SK-N-SH (cell line): ENCODE data around the gene C1orf52. TPM values are rescaled to one million over a fixed set of nuclear protein-coding genes. Genes with fewer than 3 reads are reported as not detected.

Experiments
- CTCF ChIA-PET: fragments of 300-600, 350-600 bp; formaldehyde crosslinking; extraction: SDS; loops from one replicate; lab custom pipeline; 2021; lab: Yijun Ruan, JAX
- POLR2A ChIA-PET: fragments of 350-600 bp; sonication (Branson Sonifier 250); formaldehyde crosslinking; extraction: SDS; loops from one replicate; lab custom pipeline; 2020; ENCODE audit warnings: antibody characterized with exemption, inconsistent platforms; lab: Yijun Ruan, JAX
- DNase-seq: peaks from one replicate; pipeline ENCODE4 v3.0.0; 2012
- H2AFZ ChIP-seq: fragments of 200-600 bp; sonication (generic); 2 replicates; pipeline ENCODE4 v1.8.1; 2016; ENCODE audit warnings: antibody characterized with exemption, mild to moderate bottlenecking, low read depth
- H3F3A ChIP-seq: fragments of 200-600 bp; sonication (generic); replicated peaks from 2 replicates; pipeline ENCODE3; 2016; ENCODE audit warnings: antibody characterized with exemption, mild to moderate bottlenecking; ENCODE audit not compliant: insufficient read depth
- H3K27ac ChIP-seq, 2 experiments: fragments of 200-500 bp in 1 of 2; fragments of 200-600 bp in 1 of 2; sonication (Bioruptor generic) in 1 of 2; sonication (generic), shearing (Covaris generic) in 1 of 2; 2 replicates each; pipeline versions ENCODE4 v1.5.1 to v1.6.1; 2014 to 2016; ENCODE audit warnings: low read depth in 2 of 2, inconsistent platforms in 1 of 2, low read length in 1 of 2, mild to moderate bottlenecking in 1 of 2, mixed read lengths in 1 of 2
- H3K27me3 ChIP-seq: fragments of 200-600 bp; sonication (generic), shearing (Covaris generic); 2 replicates; pipeline ENCODE4 v1.6.1; 2016; ENCODE audit warnings: mixed run types; ENCODE audit not compliant: insufficient read depth
- H3K36me3 ChIP-seq, 2 experiments: fragments of 200-500 bp in 1 of 2; fragments of 200-600 bp in 1 of 2; sonication (Bioruptor generic) in 1 of 2; sonication (generic) in 1 of 2; replicated peaks in 1 of 2; 2 replicates each; pipeline versions ENCODE3 to v1.5.1; 2014 to 2016; ENCODE audit warnings: low read length in 1 of 2, mild to moderate bottlenecking in 1 of 2; ENCODE audit not compliant: insufficient read depth in 2 of 2, control insufficient read depth in 1 of 2
- H3K4me1 ChIP-seq, 2 experiments: fragments of 200-500 bp in 1 of 2; fragments of 200-600 bp in 1 of 2; sonication (Bioruptor generic) in 1 of 2; sonication (generic), shearing (Covaris generic) in 1 of 2; 2 replicates each; pipeline versions ENCODE4 v1.5.1 to v1.6.1; 2014 to 2016; ENCODE audit warnings: low read depth in 1 of 2, low read length in 1 of 2, mixed run types in 1 of 2; ENCODE audit not compliant: insufficient read depth in 2 of 2, control insufficient read depth in 1 of 2
- H3K4me2 ChIP-seq: fragments of 200-600 bp; sonication (generic), shearing (Covaris generic); 2 replicates; pipeline ENCODE4 v1.6.1; 2017; ENCODE audit warnings: mixed run types
- H3K4me3 ChIP-seq, 2 experiments: fragments of 200-500 bp in 1 of 2; fragments of 200-600 bp in 1 of 2; sonication (Bioruptor generic) in 1 of 2; sonication (generic), shearing (Covaris generic) in 1 of 2; 2 replicates each; pipeline versions ENCODE4 v1.5.1 to v1.8.1; 2014 to 2016; ENCODE audit warnings: low read depth in 2 of 2, inconsistent platforms in 1 of 2, low read length in 1 of 2, mild to moderate bottlenecking in 1 of 2, mixed read lengths in 1 of 2, moderate library complexity in 1 of 2
- H3K79me2 ChIP-seq: fragments of 200-600 bp; sonication (generic); 2 replicates; pipeline ENCODE4 v1.8.1; 2017; ENCODE audit warnings: mild to moderate bottlenecking; ENCODE audit not compliant: insufficient read depth
- H3K9ac ChIP-seq: fragments of 200-600 bp; sonication (generic); 2 replicates; pipeline ENCODE4 v1.6.1; 2017; ENCODE audit warnings: mixed run types
- H3K9me2 ChIP-seq: fragments of 200-600 bp; sonication (generic); 2 replicates; pipeline ENCODE4 v1.6.1; 2017; ENCODE audit warnings: mixed run types
- H3K9me3 ChIP-seq: fragments of 200-600 bp; sonication (generic); 2 replicates; pipeline ENCODE4 v1.6.1; 2017; ENCODE audit warnings: mixed run types, mild to moderate bottlenecking, moderate library complexity
- H4K20me1 ChIP-seq: fragments of 200-600 bp; sonication (generic); 2 replicates; pipeline ENCODE4 v1.6.1; 2017; ENCODE audit warnings: mild to moderate bottlenecking, mixed run types; ENCODE audit not compliant: insufficient read depth
- CHD2 ChIP-seq: fragments of 150-350 bp; IDR thresholded peaks from 2 replicates; pipeline ENCODE4 v1.6.1; 2018; ENCODE audit warnings: low read length; ENCODE audit not compliant: partially characterized antibody
- ELF1 ChIP-seq: IDR thresholded peaks from 2 replicates; pipeline ENCODE4 v1.4.0; 2012
- EZH2phosphoT487 ChIP-seq: fragments of 200-600 bp; sonication (generic); IDR thresholded peaks from 2 replicates; pipeline ENCODE4 v1.6.1; 2017; ENCODE audit warnings: low read depth, mixed run types, mild to moderate bottlenecking, antibody characterized with exemption, moderate library complexity, borderline replicate concordance
- FOSL2 ChIP-seq: IDR thresholded peaks from 2 replicates; pipeline ENCODE4 v1.4.0; 2012; ENCODE audit warnings: low read depth, mild to moderate bottlenecking, moderate library complexity, borderline replicate concordance
- GABPA ChIP-seq: IDR thresholded peaks from 2 replicates; pipeline ENCODE4 v1.4.0; 2012; ENCODE audit warnings: low read depth, mild to moderate bottlenecking
- JUND ChIP-seq: IDR thresholded peaks from 2 replicates; pipeline ENCODE4 v1.4.0; 2012
- MEF2A ChIP-seq: IDR thresholded peaks from 2 replicates; pipeline ENCODE4 v1.4.0; 2012; ENCODE audit warnings: low read depth, borderline replicate concordance
- MXI1 ChIP-seq: IDR thresholded peaks from 2 replicates; pipeline ENCODE4 v1.6.1; 2012; ENCODE audit warnings: mild to moderate bottlenecking, low read depth, low read length, improper control_type of control experiment
- NFIC ChIP-seq: IDR thresholded peaks from 2 replicates; pipeline ENCODE4 v1.4.0; 2012; ENCODE audit warnings: borderline replicate concordance
- PBX3 ChIP-seq: IDR thresholded peaks from 2 replicates; pipeline ENCODE4; 2012
- RFX5 ChIP-seq: IDR thresholded peaks from 2 replicates; pipeline ENCODE4 v1.6.1; 2012; ENCODE audit warnings: mild to moderate bottlenecking, improper control_type of control experiment, low read length
- TCF12 ChIP-seq: IDR thresholded peaks from 2 replicates; pipeline ENCODE4 v1.4.0; 2012
- TEAD4 ChIP-seq: IDR thresholded peaks from 2 replicates; pipeline ENCODE4 v1.4.0; 2012; ENCODE audit warnings: mild to moderate bottlenecking, borderline replicate concordance; ENCODE audit not compliant: insufficient read depth
- YY1 ChIP-seq: IDR thresholded peaks from 2 replicates; pipeline ENCODE4 v1.4.0; 2012; ENCODE audit warnings: low read depth, mild to moderate bottlenecking
- ZBTB33 ChIP-seq: IDR thresholded peaks from 2 replicates; pipeline ENCODE4 v1.4.0; 2012; ENCODE audit warnings: low read depth, borderline replicate concordance
- WGBS: methylation state at CpG from one replicate; pipeline ENCODE4 v1.1.6; 2017; ENCODE audit warnings: low lambda C conversion rate; 5-methylcytosine and 5-hydroxymethylcytosine counted together
- polyA plus RNA-seq, 3 experiments: library from polyadenylated mRNA; depleted of rRNA; stranded (reverse); fragments of >200 nt; gene quantifications; 2 replicates each; pipeline ENCODE4 v1.2.3, GENCODE V29; 2012
- TF ChIP-seq, protein P1 (sequence below): IDR thresholded peaks from 2 replicates; pipeline ENCODE4 v1.4.0; 2012; ENCODE audit warnings: low read depth, borderline replicate concordance
- TF ChIP-seq, protein P2 (sequence below): IDR thresholded peaks from 2 replicates; pipeline ENCODE4 v1.4.0; 2012; ENCODE audit warnings: low read depth

Gene C1orf52
- polyA plus RNA-seq, 1 of the 3 experiments (the other 2 are of a cell fraction) = 23.4 TPM

DNA sequence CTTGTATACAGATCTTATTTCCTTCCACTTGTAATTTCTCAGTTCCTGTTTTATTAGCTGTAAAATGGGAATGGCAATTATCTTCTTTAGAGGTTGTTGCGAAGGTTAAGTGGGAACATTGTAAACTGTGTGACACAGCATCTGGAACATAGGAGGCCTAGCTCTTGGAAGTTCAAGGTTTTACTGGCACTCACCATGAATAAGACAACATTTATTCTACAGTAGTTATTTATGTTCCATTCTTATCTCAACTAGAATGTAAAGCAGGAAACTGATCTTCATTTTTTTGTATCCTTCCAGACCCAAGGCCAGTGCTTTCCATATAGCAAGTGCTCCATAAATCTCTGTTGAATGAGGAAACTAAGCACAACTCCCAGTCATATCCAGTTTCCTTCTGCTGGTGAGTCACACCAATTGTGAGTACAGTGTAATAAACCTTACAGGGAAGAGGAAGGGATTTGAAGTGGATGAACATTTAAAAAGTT lies 15.5 kb upstream of the C1orf52 start:
- Histone ChIP-seq H3K27me3 (no peaks in the 10 kb centered on the region), H3K36me3 (peaks cover 16 to 35% of the 10 kb centered on the region in 2 experiments), H3K4me2 (peak overlapping the region; percentile 93), H3F3A (peaks cover 32% of the 10 kb centered on the region), H4K20me1 (peaks cover 42% of the 10 kb centered on the region), H3K9me3 (no peaks in the 10 kb centered on the region), H3K27ac (peak overlapping the region in 1 of 2 experiments; percentile 91; a peak in 2 of 4 replicates), H3K79me2 (peaks cover 63% of the 10 kb centered on the region), H3K9me2 (no peaks in the 10 kb centered on the region), H3K4me3 (peak overlapping the region; percentile 96 to 97; a peak in 3 of 4 replicates), H2AFZ (no peak overlapping the region), H3K9ac (peak overlapping the region; percentile 95), H3K4me1 (peaks cover 22 to 28% of the 10 kb centered on the region in 2 experiments)
- CTCF ChIA-PET = interaction anchor here (1.0 to 3.0 kb wide), 3 partner anchors 8 to 33 kb away, joined by 4 to 21 read pairs (median 14); partner anchors contain the start of gene C1orf52
- no peak for TF ChIP-seq MEF2A
- TF ChIP-seq JUND = peak; percentile 79
- TF ChIP-seq, protein P1, sequence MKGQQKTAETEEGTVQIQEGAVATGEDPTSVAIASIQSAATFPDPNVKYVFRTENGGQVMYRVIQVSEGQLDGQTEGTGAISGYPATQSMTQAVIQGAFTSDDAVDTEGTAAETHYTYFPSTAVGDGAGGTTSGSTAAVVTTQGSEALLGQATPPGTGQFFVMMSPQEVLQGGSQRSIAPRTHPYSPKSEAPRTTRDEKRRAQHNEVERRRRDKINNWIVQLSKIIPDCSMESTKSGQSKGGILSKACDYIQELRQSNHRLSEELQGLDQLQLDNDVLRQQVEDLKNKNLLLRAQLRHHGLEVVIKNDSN = no peak
- peak; percentile 22; the same call in 1 of the 2 replicates for TF ChIP-seq TCF12
- TF ChIP-seq, protein P2, sequence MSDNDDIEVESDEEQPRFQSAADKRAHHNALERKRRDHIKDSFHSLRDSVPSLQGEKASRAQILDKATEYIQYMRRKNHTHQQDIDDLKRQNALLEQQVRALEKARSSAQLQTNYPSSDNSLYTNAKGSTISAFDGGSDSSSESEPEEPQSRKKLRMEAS = 0 out of 2 replicates have a peak, but pooled peaks have one; percentile 11
- no peak for TF ChIP-seq YY1
- TF ChIP-seq PBX3 = peak; percentile 48
- no peak for TF ChIP-seq RFX5
- TF ChIP-seq MXI1 = no peak
- TF ChIP-seq ELF1 = peak; percentile 36; the same call in 1 of the 2 replicates
- no peak for TF ChIP-seq CHD2
- no peak for TF ChIP-seq ZBTB33
- TF ChIP-seq FOSL2 = peak; percentile 72; the same call in 1 of the 2 replicates
- WGBS = 84% methylated on average over 1 of the region's 1 CpG
- POLR2A ChIA-PET = interaction anchor here (1.1 to 2.7 kb wide), 2 partner anchors 16 to 433 kb away, joined by 4 to 20 read pairs; partner anchors contain the start of genes C1orf52 and ZNHIT6
- DNase-seq = no peak

DNA sequence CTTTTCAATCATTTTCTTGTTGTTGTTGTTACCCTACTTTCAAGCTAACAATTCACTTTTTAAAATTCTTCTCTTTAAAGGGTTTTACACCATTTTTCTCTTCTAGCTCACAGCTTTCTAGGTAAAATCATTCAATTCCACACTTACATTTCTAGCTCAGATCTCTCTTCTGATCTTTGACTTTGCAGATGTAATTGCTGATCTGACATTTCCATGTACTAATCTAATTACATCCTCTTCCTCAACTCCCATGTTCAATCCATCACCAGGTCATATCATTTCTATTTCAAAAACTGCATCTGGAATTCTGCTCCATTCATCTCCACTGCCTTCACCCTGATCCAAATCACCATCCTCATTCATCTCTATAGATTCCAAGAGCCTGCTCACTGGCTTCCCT lies 13.9 kb upstream of the C1orf52 start:
- Histone ChIP-seq H3K4me2 (peak overlapping the region; percentile 93), H2AFZ (no peak overlapping the region), H3K9me3 (no peaks in the 10 kb centered on the region)
- no peak for TF ChIP-seq ZBTB33
- no peak for TF ChIP-seq TEAD4
- TF ChIP-seq EZH2phosphoT487 = no peak
- no peak for TF ChIP-seq GABPA
- no peak for TF ChIP-seq NFIC
- TF ChIP-seq, all 33 proteins: peak for 0
- H3F3A ChIP-seq = peaks cover 31% of the 10 kb centered on the region
- no peaks in the 10 kb centered on the region for H3K27me3 ChIP-seq
- H4K20me1 ChIP-seq = peaks cover 50% of the 10 kb centered on the region
- no peaks in the 10 kb centered on the region for H3K9me2 ChIP-seq
- no peak overlapping the region for H3K27ac ChIP-seq
- no peak for DNase-seq
- ChIA-PET POLR2A (no interaction called here), CTCF (interaction anchor here (1.2 to 2.1 kb wide), 2 partner anchors 13 to 14 kb away, joined by 3 to 13 read pairs; partner anchors contain the start of gene C1orf52)
- peaks cover 15 to 16% of the 10 kb centered on the region in 2 experiments for H3K4me1 ChIP-seq
- 0 out of 4 replicates have a peak overlapping the region, but pooled peaks of 1 of the 2 experiments have one; percentile 19 for H3K4me3 ChIP-seq
- H3K36me3 ChIP-seq = peaks cover 30 to 46% of the 10 kb centered on the region in 2 experiments
- H3K9ac ChIP-seq = no peak overlapping the region
- H3K79me2 ChIP-seq = peaks cover 79% of the 10 kb centered on the region
